Osteocyte (in vitro differentiated cells): ENCODE results near the gene KASH5. TPM values are rescaled to one million over a fixed set of nuclear protein-coding genes. Genes with fewer than 3 reads are reported as not detected.
"Not testable (repeated sequence)": the region's sequence is repeated elsewhere in the genome, so short reads cannot be mapped to it uniquely, and the experiment has no call there.

Source experiments
- DNase-seq: peaks from one replicate; pipeline ENCODE4 v3.0.0; 2021; ENCODE audit warnings: mixed read lengths; ENCODE audit not compliant: unreplicated experiment; ENCODE audit errors: extremely low spot score
- H3K27ac Mint-ChIP-seq: one replicate; pipeline ENCODE4 v1.8.0; 2021; ENCODE audit warnings: mild to moderate bottlenecking, mixed read lengths; ENCODE audit not compliant: unreplicated experiment
- H3K27me3 Mint-ChIP-seq: one replicate; pipeline ENCODE4 v1.8.0; 2021; ENCODE audit warnings: mixed read lengths; ENCODE audit not compliant: unreplicated experiment
- H3K36me3 Mint-ChIP-seq: one replicate; pipeline ENCODE4 v1.8.0; 2021; ENCODE audit warnings: mixed read lengths; ENCODE audit not compliant: unreplicated experiment
- H3K4me1 Mint-ChIP-seq: one replicate; pipeline ENCODE4 v1.8.0; 2021; ENCODE audit warnings: mixed read lengths; ENCODE audit not compliant: unreplicated experiment
- H3K4me3 Mint-ChIP-seq: one replicate; pipeline ENCODE4 v1.8.0; 2021; ENCODE audit warnings: mild to moderate bottlenecking, moderate library complexity, mixed read lengths; ENCODE audit not compliant: unreplicated experiment
- H3K9me3 Mint-ChIP-seq: one replicate; pipeline ENCODE4 v1.8.0; 2021; ENCODE audit warnings: mixed read lengths; ENCODE audit not compliant: unreplicated experiment
- total RNA-seq: library from RNA; stranded (reverse); gene quantifications from 2 replicates; pipeline ENCODE4 v1.2.1, GENCODE V29; 2021
- TF ChIP-seq, protein P1 (sequence below): fragments of 200-600 bp; sonication (generic); IDR thresholded peaks from 2 replicates; pipeline ENCODE4 v1.5.0; 2021; ENCODE audit warnings: antibody characterized with exemption, mild to moderate bottlenecking, moderate library complexity

KASH5 gene
- total RNA-seq, 1 donor from 2014 or later: not detected

DNA sequence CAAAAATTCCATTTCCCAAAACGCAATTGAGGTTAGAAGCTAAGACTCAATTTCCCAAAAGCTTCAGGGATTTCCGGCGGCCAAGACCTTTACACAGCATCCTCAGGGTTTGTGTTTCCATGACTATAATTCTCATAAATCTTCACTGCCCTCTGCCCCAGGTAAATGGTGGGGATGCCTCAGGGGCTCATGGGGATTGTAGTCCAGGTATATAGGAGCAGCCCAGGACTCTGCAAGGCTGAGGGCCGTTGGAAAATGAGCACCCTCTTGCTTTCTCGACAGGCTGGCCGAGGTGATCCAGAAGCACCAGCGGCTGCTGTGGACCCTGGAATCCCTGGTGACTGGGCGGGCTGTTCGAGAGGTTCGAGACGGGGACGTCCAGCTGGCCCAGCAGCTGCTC is 71.3 kb downstream of the KASH5 start:
- Mint-ChIP-seq H3K4me3 (no peak overlapping the region), H3K27me3 (no peaks in the 10 kb centered on the region), H3K9me3 (no peaks in the 10 kb centered on the region), H3K27ac (no peak overlapping the region), H3K36me3 (no peaks in the 10 kb centered on the region), H3K4me1 (no peaks in the 10 kb centered on the region)
- DNase-seq: no peak
- TF ChIP-seq, protein P1, sequence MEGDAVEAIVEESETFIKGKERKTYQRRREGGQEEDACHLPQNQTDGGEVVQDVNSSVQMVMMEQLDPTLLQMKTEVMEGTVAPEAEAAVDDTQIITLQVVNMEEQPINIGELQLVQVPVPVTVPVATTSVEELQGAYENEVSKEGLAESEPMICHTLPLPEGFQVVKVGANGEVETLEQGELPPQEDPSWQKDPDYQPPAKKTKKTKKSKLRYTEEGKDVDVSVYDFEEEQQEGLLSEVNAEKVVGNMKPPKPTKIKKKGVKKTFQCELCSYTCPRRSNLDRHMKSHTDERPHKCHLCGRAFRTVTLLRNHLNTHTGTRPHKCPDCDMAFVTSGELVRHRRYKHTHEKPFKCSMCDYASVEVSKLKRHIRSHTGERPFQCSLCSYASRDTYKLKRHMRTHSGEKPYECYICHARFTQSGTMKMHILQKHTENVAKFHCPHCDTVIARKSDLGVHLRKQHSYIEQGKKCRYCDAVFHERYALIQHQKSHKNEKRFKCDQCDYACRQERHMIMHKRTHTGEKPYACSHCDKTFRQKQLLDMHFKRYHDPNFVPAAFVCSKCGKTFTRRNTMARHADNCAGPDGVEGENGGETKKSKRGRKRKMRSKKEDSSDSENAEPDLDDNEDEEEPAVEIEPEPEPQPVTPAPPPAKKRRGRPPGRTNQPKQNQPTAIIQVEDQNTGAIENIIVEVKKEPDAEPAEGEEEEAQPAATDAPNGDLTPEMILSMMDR: no peak

DNA sequence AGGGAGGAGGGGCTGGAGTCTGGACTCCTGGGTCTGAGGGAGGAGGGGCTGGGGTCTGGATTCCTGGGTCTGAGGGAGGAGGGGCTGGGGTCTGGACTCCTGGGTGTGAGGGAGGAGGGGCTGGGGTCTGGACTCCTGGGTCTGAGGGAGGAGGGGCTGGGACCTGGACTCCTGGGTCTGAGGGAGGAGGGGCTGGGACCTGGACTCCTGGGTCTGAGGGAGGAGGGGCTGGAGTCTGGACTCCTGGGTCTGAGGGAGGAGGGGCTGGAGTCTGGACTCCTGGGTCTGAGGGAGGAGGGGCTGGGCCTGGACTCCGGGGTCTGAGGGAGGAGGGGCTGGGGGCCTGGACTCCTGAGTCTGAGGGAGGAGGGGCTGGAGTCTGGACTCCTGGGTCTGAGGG is 73.1 kb downstream of the KASH5 start:
- not testable (repeated sequence) for H3K27ac Mint-ChIP-seq, H3K36me3 Mint-ChIP-seq, H3K4me1 Mint-ChIP-seq, H3K4me3 Mint-ChIP-seq, H3K9me3 Mint-ChIP-seq, DNase-seq, H3K27me3 Mint-ChIP-seq

DNA sequence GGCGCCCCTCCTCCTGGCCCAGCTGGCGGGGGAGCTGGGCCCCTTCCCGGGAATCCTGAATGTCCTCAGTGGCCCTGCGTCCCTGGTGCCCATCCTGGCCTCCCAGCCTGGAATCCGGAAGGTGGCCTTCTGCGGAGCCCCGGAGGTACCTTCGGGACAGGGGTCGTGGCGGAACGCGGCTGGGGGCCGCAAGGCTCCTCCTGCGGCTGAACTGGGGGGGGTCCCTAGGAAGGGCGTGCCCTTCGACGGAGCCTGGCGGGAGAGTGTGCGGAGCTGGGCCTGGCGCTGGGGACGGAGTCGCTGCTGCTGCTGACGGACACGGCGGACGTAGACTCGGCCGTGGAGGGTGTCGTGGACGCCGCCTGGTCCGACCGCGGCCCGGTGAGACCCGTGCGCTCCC is 73.6 kb downstream of the KASH5 start:
- Mint-ChIP-seq H3K36me3 (no peaks in the 10 kb centered on the region), H3K27me3 (no peaks in the 10 kb centered on the region), H3K4me1 (no peaks in the 10 kb centered on the region), H3K4me3 (no peak overlapping the region), H3K27ac (no peak overlapping the region), H3K9me3 (no peaks in the 10 kb centered on the region)
- DNase-seq: no peak
- TF ChIP-seq, protein P1: no peak

DNA sequence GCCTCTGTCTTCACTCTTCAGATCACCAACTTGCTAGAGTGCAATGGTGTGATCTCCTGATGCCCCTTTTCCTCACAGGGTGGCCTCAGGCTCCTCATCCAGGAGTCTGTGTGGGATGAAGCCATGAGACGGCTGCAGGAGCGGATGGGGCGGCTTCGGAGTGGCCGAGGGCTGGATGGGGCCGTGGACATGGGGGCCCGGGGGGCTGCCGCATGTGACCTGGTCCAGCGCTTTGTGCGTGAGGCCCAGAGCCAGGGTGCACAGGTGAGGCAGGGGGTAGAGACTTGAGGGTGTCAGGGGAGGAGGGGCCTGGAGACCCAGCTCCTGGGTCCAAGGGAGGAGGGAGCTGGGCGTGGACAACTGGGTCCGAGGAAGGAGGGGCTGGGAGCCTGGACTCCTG is 74.4 kb downstream of the KASH5 start:
- Mint-ChIP-seq H3K27ac (no peak overlapping the region), H3K4me1 (no peaks in the 10 kb centered on the region), H3K36me3 (no peaks in the 10 kb centered on the region), H3K9me3 (no peaks in the 10 kb centered on the region), H3K27me3 (no peaks in the 10 kb centered on the region), H3K4me3 (no peak overlapping the region)
- TF ChIP-seq, protein P1: no peak
- DNase-seq: no peak

DNA sequence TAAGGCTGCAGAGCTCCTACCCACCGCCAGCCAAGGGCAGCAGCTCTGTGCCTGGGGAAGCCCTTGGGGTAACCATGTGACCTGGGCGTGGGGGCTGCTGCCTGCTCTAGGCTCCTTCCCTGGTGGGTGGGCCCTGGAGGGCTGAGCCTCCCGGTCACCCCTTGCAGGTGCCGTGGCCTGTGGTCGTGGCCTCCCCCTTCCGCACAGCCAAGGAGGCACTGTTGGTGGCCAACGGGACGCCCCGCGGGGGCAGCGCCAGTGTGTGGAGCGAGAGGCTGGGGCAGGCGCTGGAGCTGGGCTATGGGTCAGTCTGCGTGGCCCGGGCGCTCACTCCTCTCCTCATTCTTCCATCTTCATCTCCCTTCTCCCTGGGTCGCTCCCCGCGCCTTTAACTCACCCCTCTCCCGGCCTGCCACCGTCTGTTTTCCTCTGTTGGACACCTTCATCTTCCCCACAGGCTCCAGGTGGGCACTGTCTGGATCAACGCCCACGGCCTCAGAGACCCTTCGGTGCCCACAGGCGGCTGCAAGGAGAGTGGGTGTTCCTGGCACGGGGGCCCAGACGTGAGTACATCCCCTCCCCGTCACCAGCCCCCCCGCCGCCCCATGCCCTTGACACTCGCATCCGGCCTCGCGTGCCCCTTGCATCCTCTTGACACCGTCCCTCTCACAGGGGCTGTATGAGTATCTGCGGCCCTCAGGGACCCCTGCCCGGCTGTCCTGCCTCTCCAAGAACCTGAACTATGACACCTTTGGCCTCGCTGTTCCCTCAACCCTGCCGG is 76.1 kb downstream of the KASH5 start:
- H3K27ac Mint-ChIP-seq: no peak overlapping the region
- no peak overlapping the region for H3K4me3 Mint-ChIP-seq
- no peaks in the 10 kb centered on the region for H3K9me3 Mint-ChIP-seq
- peaks cover 6% of the 10 kb centered on the region for H3K4me1 Mint-ChIP-seq
- TF ChIP-seq, protein P1: no peak
- no peak for DNase-seq
- H3K27me3 Mint-ChIP-seq: no peaks in the 10 kb centered on the region
- peaks cover 3% of the 10 kb centered on the region for H3K36me3 Mint-ChIP-seq
